ENCODE data around the gene RDH8. TPM values are rescaled to one million over a fixed set of nuclear protein-coding genes. Genes with fewer than 3 reads are reported as not detected.
A peak's percentile ranks its signal among the peaks of the same experiment; 100 is the strongest.

Gene RDH8
- total RNA-seq, 1 donor from 2014 or later = not detected

DNA sequence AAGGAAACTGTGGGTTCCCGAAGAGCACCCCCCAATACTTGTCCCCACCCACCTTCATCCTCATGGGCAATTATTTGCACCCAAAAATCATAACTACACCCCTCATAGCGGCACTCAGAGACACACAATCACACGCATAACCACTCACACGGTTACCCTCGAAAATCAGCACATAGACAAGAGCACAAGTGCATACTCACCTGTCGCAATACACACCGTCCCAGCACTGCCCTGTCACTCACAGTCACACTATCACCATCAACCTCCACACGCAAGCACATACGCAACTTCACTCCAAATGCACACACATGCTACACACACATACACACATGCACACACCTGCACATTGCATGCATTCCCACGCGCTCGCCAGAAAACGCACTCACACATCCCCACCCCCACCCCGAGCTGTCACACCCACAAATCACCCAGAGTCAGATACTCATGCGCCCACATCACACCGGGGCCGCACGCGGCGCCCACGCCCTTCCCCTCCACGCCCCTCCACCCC, 3.5 kb upstream of the RDH8 start:
- peaks cover 28% of the 10 kb centered on the region for H3K27me3 Mint-ChIP-seq (ENCODE audit: low read depth, unreplicated experiment)
- H3K4me3 Mint-ChIP-seq (ENCODE audit: unreplicated experiment) = peak overlapping the region; percentile 80
- H3K36me3 ChIP-seq (ENCODE audit: insufficient read depth, low read length) = no peaks in the 10 kb centered on the region
- peak overlapping the region; percentile 60 for H3K4me3 ChIP-seq (ENCODE audit: insufficient read depth, low read depth, low read length)
- peak; percentile 35 for TF ChIP-seq EZH2 (IDR thresholded peaks at IDR 0.05; ENCODE audit: insufficient read depth, low read length)
- TF ChIP-seq, protein P1, sequence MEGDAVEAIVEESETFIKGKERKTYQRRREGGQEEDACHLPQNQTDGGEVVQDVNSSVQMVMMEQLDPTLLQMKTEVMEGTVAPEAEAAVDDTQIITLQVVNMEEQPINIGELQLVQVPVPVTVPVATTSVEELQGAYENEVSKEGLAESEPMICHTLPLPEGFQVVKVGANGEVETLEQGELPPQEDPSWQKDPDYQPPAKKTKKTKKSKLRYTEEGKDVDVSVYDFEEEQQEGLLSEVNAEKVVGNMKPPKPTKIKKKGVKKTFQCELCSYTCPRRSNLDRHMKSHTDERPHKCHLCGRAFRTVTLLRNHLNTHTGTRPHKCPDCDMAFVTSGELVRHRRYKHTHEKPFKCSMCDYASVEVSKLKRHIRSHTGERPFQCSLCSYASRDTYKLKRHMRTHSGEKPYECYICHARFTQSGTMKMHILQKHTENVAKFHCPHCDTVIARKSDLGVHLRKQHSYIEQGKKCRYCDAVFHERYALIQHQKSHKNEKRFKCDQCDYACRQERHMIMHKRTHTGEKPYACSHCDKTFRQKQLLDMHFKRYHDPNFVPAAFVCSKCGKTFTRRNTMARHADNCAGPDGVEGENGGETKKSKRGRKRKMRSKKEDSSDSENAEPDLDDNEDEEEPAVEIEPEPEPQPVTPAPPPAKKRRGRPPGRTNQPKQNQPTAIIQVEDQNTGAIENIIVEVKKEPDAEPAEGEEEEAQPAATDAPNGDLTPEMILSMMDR (IDR thresholded peaks at IDR 0.05; ENCODE audit: insufficient read depth, low read depth, low read length) = no peak
- peak overlapping the region; percentile 73 for H3K27ac Mint-ChIP-seq (ENCODE audit: unreplicated experiment)
- H3K9ac ChIP-seq (ENCODE audit: low read length) = peak overlapping the region; percentile 22
- H2AFZ ChIP-seq (ENCODE audit: low read depth, low read length) = no peak overlapping the region
- H3K4me2 ChIP-seq (ENCODE audit: low read length) = peak overlapping the region; percentile 84
- DNase-seq (ENCODE audit: low read depth) (no peak), FAIRE-seq (no peak)
- no peaks in the 10 kb centered on the region for H3K79me2 ChIP-seq (ENCODE audit: insufficient read depth, low read length)
- H3K36me3 Mint-ChIP-seq (ENCODE audit: low read depth, unreplicated experiment) = peaks cover 6% of the 10 kb centered on the region
- no peaks in the 10 kb centered on the region for H3K9me3 ChIP-seq (ENCODE audit: insufficient read depth, low read depth, low read length)
- H3K4me1 ChIP-seq (ENCODE audit: insufficient read depth, low read length) = peaks cover 26% of the 10 kb centered on the region
- H3K27ac ChIP-seq (ENCODE audit: low read depth, low read length) = no peak overlapping the region
- H4K20me1 ChIP-seq (ENCODE audit: insufficient read depth, low read length) = peaks cover 5% of the 10 kb centered on the region
- H3K9me3 Mint-ChIP-seq (ENCODE audit: unreplicated experiment) = peaks cover 2% of the 10 kb centered on the region
- peaks cover 33% of the 10 kb centered on the region for H3K27me3 ChIP-seq (ENCODE audit: insufficient read depth, low read length)
- peaks cover 21% of the 10 kb centered on the region for H3K4me1 Mint-ChIP-seq (ENCODE audit: low read depth, unreplicated experiment)

DNA sequence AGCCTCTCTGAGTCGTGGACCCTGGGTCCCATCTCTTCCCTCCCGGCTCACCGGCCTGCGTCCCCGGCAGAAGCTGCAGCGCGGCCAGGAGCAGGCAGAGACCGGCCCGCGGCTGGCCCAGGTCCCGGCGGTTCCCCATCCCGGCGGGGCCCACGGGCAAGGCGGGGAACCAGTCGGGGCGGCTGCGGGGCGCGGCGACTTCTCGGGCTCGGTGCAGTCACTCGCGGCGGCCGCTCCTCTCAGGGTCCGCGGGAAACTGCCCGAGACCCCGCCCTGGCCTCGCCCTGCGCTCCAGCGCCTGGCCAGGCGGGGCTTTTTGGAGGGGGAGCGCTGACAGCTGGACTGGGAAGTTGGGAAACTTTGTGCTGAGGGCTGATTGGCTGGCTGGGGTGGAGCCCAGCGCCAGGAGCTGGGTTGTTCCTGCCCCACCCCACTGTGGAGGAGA, 3.0 kb upstream of the RDH8 start, which contains the start of gene COL5A3:
COL5A3 (minus strand) TSS at position 258 of the 445 bp plus-strand sequence; CDS start at position 139, 119 bp downstream.
- TF ChIP-seq, protein P1 (IDR thresholded peaks at IDR 0.05; ENCODE audit: insufficient read depth, low read depth, low read length) = no peak
- peak; percentile 32 for TF ChIP-seq EZH2 (IDR thresholded peaks at IDR 0.05; ENCODE audit: insufficient read depth, low read length)
- Histone ChIP-seq H4K20me1 (ENCODE audit: insufficient read depth, low read length) (peaks cover 5% of the 10 kb centered on the region), H3K9me3 (ENCODE audit: insufficient read depth, low read depth, low read length) (no peaks in the 10 kb centered on the region), H3K4me1 (ENCODE audit: insufficient read depth, low read length) (peaks cover 26% of the 10 kb centered on the region), H3K4me3 (ENCODE audit: insufficient read depth, low read depth, low read length) (peak within 1 kb of the TSS; percentile 60), H3K27me3 (ENCODE audit: insufficient read depth, low read length) (peaks cover 34% of the 10 kb centered on the region), H3K79me2 (ENCODE audit: insufficient read depth, low read length) (no peaks in the 10 kb centered on the region), H3K27ac (ENCODE audit: low read depth, low read length) (no peak within 1 kb of the TSS), H3K9ac (ENCODE audit: low read length) (peak within 1 kb of the TSS; percentile 22), H3K36me3 (ENCODE audit: insufficient read depth, low read length) (no peaks in the 10 kb centered on the region), H2AFZ (ENCODE audit: low read depth, low read length) (no peak within 1 kb of the TSS), H3K4me2 (ENCODE audit: low read length) (peak within 1 kb of the TSS; percentile 84)
- Mint-ChIP-seq H3K27me3 (ENCODE audit: low read depth, unreplicated experiment) (peaks cover 28% of the 10 kb centered on the region), H3K4me1 (ENCODE audit: low read depth, unreplicated experiment) (peaks cover 21% of the 10 kb centered on the region), H3K9me3 (ENCODE audit: unreplicated experiment) (peaks cover 2% of the 10 kb centered on the region), H3K36me3 (ENCODE audit: low read depth, unreplicated experiment) (peaks cover 5% of the 10 kb centered on the region), H3K27ac (ENCODE audit: unreplicated experiment) (peak within 1 kb of the TSS; percentile 73), H3K4me3 (ENCODE audit: unreplicated experiment) (peak within 1 kb of the TSS; percentile 80)
- FAIRE-seq (no peak), DNase-seq (ENCODE audit: low read depth) (no peak)

DNA sequence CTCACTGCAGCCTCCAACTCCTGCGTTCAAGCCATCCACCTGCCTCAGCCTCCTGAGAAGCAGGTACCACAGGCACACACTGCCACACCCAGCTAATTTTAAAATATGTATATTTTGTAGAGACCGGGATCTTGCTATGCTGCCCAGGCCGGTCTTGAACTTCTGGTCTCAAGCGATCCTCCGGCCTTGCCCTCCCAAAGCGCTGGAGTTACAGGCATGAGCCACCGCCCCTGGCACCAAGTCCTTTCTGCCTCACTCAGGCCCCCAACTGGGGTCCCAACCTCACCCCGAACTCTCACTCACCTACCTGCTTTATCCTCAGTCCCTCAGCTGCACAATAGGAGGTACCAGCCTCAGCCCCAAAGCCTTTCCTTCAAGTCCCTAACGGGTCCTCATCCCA, 2.3 kb upstream of the RDH8 start:
- no peak for TF ChIP-seq EZH2 (IDR thresholded peaks at IDR 0.05; ENCODE audit: insufficient read depth, low read length)
- TF ChIP-seq, protein P1 (IDR thresholded peaks at IDR 0.05; ENCODE audit: insufficient read depth, low read depth, low read length) = no peak

More for the DNA sequence above, 2.3 kb upstream of the RDH8 start:
- Mint-ChIP-seq H3K36me3 (ENCODE audit: low read depth, unreplicated experiment) (peaks cover 5% of the 10 kb centered on the region), H3K27ac (ENCODE audit: unreplicated experiment) (no peak overlapping the region), H3K4me3 (ENCODE audit: unreplicated experiment) (peak overlapping the region; percentile 70), H3K27me3 (ENCODE audit: low read depth, unreplicated experiment) (peaks cover 28% of the 10 kb centered on the region), H3K4me1 (ENCODE audit: low read depth, unreplicated experiment) (peaks cover 21% of the 10 kb centered on the region), H3K9me3 (ENCODE audit: unreplicated experiment) (no peaks in the 10 kb centered on the region)
- Histone ChIP-seq H3K27me3 (ENCODE audit: insufficient read depth, low read length) (peaks cover 34% of the 10 kb centered on the region), H3K79me2 (ENCODE audit: insufficient read depth, low read length) (no peaks in the 10 kb centered on the region), H4K20me1 (ENCODE audit: insufficient read depth, low read length) (peaks cover 5% of the 10 kb centered on the region), H3K4me3 (ENCODE audit: insufficient read depth, low read depth, low read length) (no peak overlapping the region), H3K36me3 (ENCODE audit: insufficient read depth, low read length) (no peaks in the 10 kb centered on the region), H3K4me1 (ENCODE audit: insufficient read depth, low read length) (peaks cover 26% of the 10 kb centered on the region), H2AFZ (ENCODE audit: low read depth, low read length) (no peak overlapping the region), H3K27ac (ENCODE audit: low read depth, low read length) (no peak overlapping the region), H3K9me3 (ENCODE audit: insufficient read depth, low read depth, low read length) (no peaks in the 10 kb centered on the region), H3K9ac (ENCODE audit: low read length) (no peak overlapping the region), H3K4me2 (ENCODE audit: low read length) (no peak overlapping the region)
- no peak for FAIRE-seq
- no peak for DNase-seq (ENCODE audit: low read depth)
